GM13976 (cell line): ENCODE measurements around the gene GALP.
"Not testable (repeated sequence)": the region's sequence is repeated elsewhere in the genome, so short reads cannot be mapped to it uniquely, and the experiment has no call there.

Experiments used
- DNase-seq: peaks from one replicate; pipeline ENCODE4 v3.0.0; 2012; ENCODE audit warnings: low spot score
- in situ Hi-C: fragments of 300-500 bp; cut with MboI; formaldehyde crosslinking; loops from one replicate; pipeline ENCODE4 v1.12.0; 2022; ENCODE audit warnings: low sequenced_read_pairs, mixed read lengths, inconsistent platforms; ENCODE audit not compliant: unreplicated experiment
- TF ChIP-seq, protein P1 (sequence below): IDR thresholded peaks from 2 replicates; pipeline ENCODE4 v1.5.1; 2012; ENCODE audit warnings: borderline replicate concordance, mild to moderate bottlenecking; ENCODE audit not compliant: insufficient read depth; ENCODE audit errors: extremely low read depth, missing control alignments, control extremely low read depth

The GALP gene

DNA sequence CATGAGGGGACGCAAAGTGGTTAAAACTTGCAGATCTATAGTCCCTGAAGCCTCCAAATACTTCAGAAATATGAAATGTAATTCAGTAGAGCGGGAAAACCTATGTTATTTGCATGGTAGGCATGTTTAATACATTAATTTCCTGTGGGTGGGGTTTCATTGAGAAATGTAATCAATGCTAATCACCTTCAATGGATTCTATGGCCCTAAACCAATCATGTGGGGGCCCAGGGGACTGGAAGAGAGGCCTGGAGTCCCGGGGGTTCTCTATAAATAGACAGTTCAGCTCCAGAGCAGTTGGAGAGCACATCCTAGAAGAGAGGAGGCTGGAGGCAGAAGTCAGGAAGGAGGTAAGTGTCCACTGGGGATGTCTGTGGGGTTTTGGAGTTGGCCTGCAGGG lies 26.2 kb downstream of the GALP start, which contains the start of gene ZSCAN5C:
TSS of gene ZSCAN5C (plus strand) at position 301 of the 400 bp plus-strand sequence. CDS start 3,641 bp downstream, outside the sequence.
- no peak for DNase-seq
- TF ChIP-seq, protein P1, sequence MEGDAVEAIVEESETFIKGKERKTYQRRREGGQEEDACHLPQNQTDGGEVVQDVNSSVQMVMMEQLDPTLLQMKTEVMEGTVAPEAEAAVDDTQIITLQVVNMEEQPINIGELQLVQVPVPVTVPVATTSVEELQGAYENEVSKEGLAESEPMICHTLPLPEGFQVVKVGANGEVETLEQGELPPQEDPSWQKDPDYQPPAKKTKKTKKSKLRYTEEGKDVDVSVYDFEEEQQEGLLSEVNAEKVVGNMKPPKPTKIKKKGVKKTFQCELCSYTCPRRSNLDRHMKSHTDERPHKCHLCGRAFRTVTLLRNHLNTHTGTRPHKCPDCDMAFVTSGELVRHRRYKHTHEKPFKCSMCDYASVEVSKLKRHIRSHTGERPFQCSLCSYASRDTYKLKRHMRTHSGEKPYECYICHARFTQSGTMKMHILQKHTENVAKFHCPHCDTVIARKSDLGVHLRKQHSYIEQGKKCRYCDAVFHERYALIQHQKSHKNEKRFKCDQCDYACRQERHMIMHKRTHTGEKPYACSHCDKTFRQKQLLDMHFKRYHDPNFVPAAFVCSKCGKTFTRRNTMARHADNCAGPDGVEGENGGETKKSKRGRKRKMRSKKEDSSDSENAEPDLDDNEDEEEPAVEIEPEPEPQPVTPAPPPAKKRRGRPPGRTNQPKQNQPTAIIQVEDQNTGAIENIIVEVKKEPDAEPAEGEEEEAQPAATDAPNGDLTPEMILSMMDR = no peak
- in situ Hi-C loops = no loop called here

DNA sequence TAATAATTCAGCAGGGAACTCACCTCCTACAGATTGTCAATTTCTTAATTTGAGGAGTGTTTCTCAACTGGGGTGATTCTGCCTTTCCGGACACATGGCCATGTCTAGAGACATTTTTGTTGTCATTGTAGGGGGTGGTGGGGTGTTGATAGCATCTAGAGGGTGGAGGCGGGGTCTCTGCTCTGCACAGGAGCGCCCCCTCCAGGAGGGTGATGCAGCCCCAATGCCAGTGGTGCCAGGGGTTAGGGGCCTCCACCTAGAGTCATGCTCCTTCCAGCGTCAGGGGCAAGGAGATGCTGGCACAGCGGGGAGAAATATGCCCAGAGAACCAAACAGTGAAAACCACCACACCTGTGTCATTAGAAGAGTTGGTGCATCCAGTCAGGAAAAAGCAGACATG lies 31.8 kb downstream of the GALP start:
- in situ Hi-C loops, DNase-seq: not testable (repeated sequence)

DNA sequence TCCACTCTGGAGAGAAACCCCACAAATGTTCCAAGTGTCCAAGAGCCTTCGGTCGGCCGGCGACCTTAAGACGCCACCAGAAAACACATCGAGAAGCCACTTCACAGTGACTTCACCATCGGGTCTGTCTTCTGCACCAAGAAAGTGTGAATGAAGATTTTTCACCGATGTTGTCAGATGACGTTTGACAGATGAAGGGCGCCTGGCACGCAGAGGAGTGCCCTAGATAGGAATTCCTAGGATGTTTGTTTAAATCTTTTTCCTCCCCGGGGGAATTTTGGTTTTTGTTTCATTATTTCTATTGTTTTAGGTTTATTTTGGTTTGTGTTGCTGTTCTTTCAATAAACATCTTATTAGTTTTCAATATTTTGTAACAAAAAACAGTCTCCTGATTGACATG lies 33.3 kb downstream of the GALP start:
- in situ Hi-C loops = no loop called here
- no peak for DNase-seq
- TF ChIP-seq, protein P1 = no peak

DNA sequence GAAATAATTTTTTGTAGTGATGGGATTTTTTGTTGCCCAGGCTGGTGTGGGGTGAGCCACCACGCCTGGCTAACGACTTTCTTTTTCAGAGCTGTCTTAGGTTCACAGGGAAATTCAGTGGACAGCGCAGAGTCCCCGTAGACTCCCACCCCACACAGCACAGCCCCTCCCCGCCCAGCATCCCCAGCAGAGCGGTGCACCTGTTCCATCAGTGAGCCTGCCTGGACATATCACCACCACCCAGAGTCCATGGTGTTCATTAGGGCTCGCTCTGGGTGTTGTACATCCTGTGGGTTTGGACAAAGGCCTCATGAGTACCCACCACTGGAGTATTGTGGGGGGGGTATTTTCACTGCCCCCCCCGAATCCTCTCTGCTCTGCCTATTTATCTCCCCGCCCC lies 34.2 kb downstream of the GALP start:
- DNase-seq, in situ Hi-C loops: not testable (repeated sequence)

DNA sequence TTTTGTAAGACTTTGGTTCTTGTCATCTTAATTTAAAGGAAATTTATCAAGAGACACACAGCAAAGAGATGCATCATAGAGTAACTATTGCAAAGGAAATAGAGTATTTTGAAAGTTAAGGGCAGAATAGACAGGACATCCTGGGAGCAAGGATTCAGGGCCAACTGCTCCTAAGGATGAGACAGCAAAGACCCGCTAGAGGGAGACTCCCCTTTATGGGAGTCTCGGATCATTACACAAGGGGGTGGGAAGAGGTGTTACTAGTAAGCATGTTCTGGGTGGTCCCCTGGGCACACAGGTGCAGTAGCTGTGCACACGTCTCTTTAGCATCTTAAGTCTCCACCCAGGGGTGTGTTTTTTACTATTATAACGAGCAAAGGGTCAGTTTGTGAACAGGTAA lies 35.9 kb downstream of the GALP start:
- TF ChIP-seq, protein P1 = no peak
- no peak for DNase-seq
- in situ Hi-C loops = no loop called here

DNA sequence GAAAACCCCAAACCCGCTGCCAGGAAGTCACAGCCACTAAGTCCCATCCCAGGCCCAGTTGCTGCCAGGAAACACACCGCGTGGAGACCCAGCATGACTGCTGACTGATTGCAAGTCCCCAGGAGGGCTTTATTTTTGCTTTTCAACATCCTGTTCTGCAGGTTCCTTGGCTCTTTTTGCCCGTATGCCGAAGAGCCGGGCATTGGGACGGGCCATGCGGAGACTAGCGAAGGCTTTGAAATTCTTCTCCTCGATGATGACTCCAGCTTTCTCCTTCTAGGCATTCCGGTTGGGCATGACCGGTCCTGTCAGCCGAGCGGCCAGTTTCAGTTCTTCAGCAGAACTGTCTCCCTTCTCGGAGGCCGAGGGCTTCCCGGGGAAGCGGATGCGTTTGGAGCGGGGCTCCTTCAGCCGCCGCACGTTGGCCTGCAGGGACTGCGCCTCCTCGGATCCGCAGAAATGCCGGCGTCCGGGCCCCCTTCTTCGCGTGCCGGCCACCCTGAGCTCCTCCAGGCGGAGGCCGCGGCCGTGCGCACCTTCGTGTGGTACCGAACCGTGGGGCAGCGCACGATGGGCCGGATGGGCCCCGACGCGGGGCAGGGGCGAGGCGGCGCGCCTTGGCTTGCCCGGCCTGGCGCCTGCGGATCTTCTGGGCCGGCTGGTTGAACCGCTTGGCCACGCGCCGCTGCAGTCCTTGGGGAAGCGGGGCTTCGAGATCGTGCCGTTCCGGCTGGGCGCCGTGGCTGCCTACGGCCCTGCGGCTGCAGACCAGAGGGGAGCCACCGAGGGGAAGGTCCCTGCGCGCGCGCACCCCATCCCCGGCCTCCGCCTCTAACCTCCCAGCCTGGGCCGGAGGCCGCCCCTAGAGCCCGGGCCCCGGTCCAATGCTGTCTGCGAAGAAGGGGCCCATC lies 41.5 kb downstream of the GALP start:
- in situ Hi-C loops = no loop called here
- DNase-seq = peak; percentile 57
- TF ChIP-seq, protein P1 = no peak

DNA sequence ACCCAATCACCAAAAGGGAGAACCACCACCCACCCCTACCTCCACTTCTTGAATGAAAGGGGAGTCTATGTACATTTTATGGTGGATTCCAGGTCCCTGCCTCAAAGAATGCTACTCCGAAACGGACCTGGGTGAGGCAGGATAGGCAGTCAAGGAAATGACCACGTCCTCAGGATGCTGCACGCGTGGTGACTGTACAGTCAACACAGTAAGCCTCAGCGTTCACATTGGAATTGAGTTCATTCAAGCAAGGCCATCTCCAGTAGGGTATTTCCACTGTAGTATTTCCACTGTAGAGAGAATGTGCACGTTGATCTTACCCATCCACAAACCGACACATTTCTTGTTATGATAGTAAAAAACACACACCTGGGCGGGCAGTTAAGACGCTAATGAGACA lies 43.2 kb downstream of the GALP start:
- TF ChIP-seq, protein P1 = no peak
- DNase-seq = no peak
- in situ Hi-C loops = no loop called here

DNA sequence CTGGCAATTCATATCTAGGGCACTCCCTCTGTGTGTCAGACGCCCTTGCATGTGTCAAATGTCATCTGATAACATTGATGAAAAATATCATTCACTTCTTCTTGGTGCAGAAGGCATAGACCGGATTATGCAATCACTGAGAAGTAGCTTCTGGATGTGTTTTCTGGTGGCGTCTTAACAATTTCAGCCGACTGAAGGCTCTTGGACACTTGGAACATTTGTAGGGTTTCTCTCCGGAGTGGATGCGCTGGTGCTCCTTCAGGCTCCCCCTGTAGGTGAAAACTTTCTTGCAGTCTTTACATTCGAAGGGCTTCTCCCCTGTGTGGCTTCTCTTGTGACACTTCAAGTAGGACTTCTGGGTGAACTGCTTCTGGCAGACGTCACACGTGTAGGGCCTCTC lies 45.6 kb downstream of the GALP start:
- in situ Hi-C loops, DNase-seq: not testable (repeated sequence)
